HG03565 (cell line): Measurements from ENCODE around the gene CPSF4.

Source experiments
- ATAC-seq: cut with Tn5 transposase; IDR thresholded peaks from one replicate; pipeline ENCODE4 v1.9.1; 2021; ENCODE audit warnings: mild to moderate bottlenecking, moderate library complexity; ENCODE audit not compliant: unreplicated experiment

The CPSF4 gene

DNA sequence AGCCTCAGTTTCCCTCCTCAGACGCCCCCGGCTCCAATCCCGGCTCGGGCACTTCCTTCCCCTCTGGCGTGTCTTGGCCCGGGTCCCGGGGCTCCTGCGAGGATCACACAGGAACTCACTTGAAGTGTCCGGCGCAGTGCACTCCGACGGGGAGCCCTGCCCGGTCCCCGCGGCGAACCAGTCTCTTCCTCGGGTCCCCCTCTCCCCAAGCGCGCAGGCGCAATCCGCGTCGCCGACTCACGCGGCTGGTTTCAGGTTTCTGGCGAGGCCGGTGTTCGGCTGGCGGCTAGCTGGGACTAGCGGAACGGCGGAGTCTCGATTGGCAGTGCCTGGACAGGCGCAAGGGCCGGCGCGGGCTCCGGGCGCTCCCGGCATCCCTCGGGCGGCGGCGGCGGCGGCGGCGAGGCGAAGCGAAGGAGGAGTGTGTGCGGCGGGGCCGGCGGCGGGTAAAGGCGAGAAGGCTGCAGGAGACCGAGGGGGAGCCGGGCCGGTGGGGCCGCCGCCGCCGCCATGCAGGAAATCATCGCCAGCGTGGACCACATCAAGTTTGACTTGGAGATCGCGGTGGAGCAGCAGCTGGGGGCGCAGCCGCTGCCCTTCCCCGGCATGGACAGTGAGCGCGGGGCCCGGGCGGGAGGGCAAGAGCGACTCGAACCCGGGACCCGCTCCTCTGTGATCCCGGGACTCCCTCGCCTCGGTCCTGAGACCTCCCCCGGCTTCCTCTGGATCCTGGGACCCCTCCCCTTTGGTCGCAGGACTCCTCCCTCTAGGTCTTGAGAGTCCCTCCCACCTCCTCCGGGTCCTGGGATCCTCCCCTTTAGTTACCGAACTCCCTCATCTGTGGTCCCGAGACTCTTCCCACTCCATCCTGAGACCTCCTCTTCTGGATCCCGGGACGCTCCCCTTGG lies at the start of gene CPSF4, which contains the start of gene PTCD1:
Gene CPSF4 (plus strand): TSS at position 371 of the 908 bp plus-strand sequence. CDS start 140 bp downstream, at position 511.
Gene PTCD1 (minus strand): TSS at position 226 of the 908 bp plus-strand sequence. CDS start 3,556 bp downstream, outside the sequence.
- peak; percentile 90 for ATAC-seq

DNA sequence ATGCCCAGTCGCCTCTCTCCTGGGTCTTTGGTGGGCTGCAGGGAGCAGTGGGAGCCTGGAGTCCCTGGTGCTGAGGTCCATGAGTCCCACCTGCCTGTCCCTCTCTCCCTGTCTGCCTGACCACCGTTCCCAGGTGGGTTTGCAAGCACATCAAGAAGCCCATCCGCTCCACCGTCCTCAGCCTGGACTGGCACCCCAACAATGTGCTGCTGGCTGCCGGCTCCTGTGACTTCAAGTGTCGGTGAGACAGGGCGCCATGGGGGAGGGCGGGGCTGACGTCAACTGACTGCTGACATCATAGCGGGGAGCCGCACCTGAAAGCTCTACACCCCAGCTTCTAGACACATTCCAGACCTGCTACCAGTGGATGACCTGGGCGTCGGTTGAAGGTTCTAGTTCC lies 49.0 kb upstream of the CPSF4 start:
- ATAC-seq: no peak

DNA sequence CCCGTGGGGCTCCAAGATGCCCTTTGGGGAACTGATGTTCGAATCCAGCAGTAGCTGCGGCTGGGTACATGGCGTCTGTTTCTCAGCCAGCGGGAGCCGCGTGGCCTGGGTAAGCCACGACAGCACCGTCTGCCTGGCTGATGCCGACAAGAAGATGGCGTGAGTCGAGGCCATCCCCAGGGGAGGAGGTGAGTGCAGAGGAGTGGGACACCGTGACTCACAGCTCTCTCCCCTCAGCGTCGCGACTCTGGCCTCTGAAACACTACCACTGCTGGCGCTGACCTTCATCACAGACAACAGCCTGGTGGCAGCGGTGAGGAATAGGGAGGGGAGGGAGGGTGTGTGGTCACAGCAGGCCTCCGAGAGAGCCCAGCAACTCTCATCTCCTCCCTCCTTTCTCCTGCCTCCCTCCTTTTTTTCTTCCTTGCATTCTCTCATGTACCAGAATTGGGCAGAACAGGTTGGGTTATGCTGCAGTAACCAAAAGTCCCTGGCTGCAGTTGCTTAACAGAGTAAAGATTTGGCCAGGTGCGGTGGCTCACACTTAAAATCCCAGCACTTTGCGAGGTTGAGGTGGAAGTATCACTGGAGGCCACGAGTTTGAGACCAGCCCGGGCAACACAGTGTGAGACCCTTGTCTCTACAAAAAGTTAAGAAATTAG lies 47.7 kb upstream of the CPSF4 start:
- no peak for ATAC-seq

DNA sequence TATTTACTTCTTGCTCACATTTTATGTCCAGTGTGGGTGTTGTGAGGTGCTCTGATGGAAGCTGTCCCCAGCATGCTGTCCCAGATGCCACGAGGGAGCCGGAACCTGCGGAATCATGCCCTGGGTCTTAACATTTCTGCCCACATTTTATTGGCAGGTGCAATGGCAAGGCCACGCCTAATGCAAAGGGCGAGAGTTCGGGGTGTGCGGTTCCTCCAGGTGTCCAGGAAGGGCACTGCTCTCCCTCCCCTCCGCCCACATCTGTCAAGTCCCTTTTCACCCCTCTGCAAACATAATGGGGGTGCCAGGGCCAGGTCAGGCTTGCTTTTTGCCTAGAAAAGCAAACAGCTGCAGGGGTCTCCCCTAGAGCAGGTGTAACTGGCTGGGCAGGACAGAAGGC lies 46.7 kb upstream of the CPSF4 start:
- ATAC-seq: no peak

DNA sequence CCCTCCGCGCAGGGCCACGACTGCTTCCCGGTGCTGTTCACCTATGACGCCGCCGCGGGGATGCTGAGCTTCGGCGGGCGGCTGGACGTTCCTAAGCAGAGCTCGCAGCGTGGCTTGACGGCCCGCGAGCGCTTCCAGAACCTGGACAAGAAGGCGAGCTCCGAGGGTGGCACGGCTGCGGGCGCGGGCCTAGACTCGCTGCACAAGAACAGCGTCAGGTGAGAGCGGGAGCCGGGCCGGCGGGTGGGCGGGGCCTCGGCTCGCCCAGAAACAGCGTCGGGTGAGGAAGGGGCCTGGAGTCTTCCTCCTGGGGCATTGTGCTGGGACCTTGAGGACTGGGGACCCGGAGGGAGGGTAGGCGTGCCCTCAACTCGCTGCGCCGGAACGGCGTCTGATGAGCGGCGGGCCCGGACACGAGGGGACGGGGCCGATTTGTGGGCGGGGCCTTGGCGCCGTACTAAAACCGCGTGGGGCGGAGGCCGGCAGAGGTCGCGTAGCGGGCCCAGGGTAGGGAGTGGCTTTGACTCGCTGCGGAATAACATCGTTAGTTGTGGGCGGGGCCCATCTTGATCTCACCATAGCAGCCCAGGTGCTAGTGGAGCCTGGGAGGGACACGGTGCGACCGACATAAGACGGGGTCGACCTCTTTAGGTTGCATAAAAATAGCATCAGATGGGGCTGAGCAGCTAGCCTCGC lies 45.9 kb upstream of the CPSF4 start:
- ATAC-seq: peak; percentile 45

DNA sequence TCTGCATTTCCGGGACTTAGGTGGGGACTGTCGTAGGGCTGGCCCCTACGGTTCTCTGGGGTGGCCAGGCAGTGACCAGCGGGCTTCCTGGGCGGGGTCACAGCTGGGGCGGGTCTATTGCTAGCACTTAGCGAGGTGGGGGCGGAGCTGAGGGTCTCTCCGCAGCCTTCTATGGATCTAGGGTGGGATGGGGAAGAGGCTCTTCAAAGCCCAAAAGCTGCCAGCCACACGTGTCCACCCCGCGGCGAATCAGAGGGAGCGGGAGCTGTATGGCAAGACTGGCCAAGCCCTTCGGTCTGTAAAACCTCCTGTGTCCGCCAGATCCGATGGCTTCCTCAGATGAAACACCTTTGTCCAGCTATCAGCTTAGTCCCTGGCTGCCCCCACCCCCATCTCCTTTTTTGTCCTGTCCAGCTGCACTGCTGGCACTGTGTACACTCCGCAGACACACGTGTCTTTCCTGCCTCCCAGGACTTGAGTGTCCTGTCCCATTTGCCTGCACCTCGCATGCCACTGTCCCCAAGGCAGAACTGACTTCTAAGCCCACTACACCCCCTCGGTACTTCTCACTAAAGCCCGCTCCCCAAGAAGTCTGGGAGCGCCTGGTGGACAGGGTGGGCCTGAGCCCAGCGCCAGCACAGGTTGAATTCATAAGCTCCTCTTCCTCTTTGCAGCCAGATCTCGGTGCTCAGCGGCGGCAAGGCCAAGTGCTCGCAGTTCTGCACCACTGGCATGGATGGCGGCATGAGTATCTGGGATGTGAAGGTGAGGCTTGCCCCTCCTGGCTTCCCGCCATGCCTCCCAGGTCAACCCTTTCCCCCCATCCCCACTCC lies 45.2 kb upstream of the CPSF4 start:
- ATAC-seq: no peak

DNA sequence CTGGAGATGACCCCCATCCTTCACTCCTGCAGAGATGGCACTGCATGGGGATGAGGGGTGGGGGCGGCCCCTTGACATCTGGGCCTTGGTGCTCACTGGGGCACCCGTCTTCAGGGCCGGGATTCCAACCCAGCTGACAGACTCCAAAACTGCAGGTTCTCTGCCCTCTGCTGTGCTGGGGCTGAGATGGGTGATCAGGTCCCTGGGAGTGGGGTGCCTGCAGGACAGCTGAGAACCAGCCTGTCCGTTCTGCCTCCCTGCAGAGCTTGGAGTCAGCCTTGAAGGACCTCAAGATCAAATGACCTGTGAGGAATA lies 44.6 kb upstream of the CPSF4 start:
- no peak for ATAC-seq

DNA sequence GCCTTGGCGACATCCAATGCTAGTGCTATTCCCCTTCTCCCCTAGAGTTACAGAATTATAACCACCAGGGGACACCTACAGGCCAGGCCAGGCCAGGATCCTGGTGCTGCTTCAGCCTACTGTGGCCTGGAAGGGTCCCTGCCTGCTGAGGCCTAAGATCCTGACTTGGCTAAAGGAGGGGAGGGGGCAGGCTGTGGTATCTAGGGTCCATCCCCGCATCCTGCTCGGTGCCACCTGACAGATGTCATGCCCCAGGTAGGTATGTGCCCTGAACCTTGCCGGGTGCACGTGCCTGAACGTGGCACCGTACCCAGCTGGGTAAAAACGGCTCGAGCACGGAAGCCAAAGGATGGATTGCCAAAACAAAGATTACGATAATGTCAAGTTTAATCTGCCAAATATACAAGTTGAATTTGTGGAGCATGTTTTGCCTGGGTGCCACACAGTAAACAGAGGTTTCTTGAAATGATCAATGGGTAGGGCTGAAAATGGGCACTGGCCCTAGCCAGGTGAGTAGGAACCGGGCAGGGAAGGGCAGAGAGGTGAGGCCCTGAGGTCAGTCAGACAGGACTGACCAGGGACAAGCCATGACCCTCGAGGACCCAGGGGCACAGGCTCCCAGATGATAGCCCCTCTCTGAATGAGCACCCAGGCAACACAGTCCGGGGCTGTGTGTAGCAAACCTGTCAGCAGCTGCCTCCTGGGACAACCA lies 43.0 kb upstream of the CPSF4 start:
- no peak for ATAC-seq

DNA sequence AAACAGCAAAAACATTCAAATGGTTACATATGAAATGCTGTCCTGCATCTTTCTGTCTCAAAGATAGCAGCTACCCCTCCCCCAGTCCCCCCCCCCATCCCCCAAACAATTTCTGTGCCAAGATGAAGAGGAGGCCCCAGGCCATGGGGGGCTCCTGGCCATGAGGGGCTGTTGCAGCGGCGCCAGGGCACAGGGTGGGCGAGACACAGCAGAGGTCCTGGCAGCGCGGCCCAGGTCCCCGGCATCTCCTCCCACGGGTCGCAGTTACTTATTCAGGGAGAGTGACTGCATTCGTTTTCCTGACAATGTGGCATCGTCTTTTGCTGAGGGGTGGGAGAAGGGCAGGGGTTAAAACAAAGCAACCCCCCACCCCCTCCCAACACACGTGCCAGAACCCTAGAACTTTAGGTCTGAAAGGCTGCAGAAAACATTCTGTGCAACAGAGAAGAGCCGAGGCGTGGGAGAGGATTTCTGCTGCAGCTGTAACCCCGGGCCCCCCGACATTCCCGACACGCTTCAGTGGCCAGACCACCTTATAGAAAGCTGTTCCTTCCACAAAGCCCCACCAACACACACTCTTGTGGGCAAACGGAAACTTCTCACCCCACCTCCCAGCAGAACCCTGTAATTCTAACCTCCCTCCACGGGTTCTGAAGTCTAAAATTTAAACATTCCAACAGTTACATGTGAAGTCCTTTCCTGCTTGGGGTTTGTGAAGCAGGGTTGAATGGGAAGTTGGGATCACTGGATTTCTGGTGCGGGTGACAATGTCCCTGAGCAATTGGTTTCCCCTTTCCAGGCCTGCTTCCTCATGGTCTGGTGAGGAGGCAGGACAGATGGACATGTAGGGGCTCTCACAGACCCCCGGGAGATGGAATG lies 42.1 kb upstream of the CPSF4 start:
- no peak for ATAC-seq

DNA sequence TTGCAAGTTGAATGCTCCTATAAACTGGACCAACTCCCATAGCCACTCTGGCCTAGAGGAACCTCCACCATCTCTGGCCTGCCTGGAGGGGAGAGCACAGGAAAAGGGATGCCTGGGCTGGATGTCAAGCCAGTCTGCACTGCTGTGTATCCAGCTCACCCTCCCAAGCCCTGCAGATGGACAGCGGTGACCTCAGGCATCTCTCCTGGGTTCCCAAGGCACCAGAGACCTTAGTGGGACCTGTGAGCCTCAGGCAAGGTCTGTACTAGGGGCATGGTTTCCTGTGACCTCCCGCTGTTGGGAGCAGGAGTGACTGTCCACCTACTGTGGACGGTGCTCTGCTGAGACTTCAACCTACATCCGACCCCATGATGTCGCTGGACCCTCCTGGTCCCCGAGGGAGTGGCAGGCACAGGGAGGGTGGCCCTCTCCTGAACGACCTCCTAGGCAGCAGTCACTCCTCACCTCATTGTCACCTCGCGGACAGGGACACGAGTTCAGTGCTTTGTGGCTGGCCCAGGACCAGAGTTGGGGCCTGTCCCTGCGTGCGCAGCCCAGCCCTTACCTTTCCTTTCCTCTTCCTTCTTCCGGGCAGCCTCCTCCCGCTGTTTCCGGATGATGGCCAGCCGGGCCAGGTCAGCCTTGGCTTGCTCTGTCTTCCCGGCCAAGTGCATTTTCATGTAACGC lies 41.3 kb upstream of the CPSF4 start:
- ATAC-seq: no peak

DNA sequence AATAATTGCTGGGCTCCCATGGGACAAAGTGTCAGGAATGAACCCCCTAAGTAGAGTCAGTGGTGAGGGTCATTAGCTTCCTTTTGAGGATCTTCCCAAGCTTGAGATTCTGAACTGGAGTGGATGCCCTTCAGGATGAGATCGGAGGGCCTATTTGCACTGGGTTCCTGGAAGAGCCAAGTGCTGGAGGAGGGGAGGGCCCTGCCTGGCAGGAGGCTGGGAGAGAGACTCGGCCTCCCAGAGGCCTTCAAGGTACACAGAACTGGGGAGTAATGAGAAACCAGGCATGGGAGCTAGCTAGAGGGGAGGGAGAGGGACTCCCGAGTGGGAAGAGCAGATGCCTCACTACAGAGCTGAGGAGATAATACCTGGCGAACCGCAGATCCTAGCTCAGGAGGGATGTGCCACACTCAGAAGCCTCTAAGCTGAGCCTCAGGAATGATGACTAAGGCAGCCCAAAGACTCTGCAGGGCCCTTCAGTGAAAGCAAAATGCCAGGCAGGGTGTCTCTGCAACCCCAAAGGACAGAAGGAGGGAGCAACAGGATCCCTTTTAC lies 39.8 kb upstream of the CPSF4 start:
- ATAC-seq: no peak

DNA sequence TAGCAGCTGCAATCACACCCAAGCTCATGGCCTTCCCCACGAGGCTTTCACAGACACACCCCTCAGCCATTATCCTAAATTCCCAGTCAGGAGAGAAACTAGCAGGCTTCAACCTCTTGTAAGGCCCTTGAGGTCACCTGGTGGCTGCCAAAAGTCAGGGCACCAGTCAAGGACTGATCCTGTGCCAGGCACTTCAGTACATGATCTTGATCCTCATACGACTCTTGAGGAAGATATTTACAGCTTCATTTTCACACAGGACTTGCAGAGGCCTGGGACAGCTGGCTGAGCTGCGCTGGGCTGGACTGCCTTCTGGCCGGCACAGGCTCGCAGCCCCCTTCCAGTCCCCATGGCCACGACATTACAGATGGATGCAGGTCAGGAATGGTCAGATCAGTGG lies 39.1 kb upstream of the CPSF4 start:
- ATAC-seq: no peak

DNA sequence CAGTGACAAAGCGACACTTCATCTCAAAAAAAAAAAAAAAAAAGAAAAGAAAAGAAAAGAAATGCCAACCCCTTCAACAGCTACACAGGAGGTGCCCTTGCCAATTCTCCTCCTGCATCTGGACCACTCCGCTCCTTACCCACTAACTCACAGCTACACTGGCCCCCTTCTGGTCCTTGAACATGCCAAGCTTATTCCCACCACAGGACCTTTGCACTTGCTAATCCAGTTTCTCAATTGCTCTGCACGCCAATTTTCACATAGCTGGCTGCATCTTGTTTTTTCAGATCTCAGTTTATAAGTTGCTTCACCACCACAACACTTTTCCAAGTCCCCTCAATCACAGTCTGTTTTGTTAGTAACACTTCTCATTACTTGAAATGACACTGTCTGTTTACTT lies 35.9 kb upstream of the CPSF4 start:
- ATAC-seq: no peak

DNA sequence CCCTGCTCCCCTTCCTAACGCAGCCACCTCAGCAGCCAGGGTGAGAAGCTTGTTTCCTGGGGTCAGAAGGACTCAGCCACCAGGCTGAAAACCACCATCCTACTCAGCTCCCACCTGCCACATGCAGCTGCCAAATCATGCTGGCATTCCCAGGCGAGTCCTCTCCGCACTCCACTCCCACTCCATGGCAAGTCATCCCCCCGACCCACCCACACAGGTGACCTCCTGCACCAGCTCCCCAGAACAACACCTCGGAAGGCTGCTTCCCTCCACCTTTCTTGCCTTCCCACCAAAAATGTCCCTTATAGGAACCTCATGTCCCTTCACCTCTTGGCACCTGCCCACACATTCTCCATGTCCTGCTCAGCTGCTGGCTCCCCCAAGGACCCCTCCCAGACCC lies 35.0 kb upstream of the CPSF4 start:
- no peak for ATAC-seq

DNA sequence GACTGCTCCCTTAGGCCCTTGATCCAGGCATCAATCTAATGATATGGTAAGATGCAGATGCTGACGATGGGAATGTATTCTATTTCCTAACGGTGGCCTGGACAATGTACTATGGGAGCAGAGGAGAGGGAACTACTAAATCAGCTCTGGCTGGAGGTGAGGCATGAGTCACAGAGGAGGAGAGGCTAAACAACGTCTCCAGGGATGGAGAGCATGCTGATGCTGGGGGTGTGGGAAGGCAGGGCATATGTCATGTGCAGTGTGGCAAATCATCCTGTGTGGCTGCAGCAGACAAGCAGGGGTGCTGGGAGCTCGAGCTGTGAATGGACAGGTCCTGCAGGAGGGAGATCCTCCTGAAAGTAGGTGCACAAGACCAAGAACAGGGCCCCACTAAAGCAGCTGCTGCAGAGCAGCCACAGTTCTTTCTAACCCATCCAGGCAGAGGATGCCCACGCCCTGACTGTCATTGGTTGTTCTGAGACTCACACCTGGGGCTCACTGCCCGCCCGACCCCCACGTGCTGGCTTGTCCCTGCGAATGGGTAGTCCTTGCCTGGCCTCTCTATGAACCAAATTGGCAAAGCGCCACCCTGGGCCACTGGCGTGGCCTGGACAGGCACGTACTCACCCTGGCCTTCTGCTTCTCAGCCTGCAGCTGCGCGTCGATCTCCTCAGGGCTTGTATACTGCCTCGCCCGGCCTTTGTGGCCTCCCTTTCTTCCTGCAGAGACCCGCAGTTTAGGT lies 34.3 kb upstream of the CPSF4 start:
- no peak for ATAC-seq

DNA sequence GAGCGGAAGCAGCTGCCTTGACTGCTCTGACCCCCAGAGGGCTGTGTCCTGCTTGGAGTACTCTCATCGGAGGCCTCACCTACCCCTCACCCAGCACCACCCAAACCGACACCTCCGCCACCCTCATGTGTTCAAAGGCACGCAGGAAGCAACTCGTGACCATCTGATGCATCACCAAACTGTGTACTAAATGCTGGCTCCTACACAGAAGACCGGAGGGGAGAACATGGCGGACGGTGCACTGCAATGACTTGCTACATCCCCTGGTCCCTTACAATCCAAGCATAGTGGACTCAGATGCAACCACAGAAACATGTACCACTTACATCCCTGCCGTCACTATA lies 33.8 kb upstream of the CPSF4 start:
- no peak for ATAC-seq

DNA sequence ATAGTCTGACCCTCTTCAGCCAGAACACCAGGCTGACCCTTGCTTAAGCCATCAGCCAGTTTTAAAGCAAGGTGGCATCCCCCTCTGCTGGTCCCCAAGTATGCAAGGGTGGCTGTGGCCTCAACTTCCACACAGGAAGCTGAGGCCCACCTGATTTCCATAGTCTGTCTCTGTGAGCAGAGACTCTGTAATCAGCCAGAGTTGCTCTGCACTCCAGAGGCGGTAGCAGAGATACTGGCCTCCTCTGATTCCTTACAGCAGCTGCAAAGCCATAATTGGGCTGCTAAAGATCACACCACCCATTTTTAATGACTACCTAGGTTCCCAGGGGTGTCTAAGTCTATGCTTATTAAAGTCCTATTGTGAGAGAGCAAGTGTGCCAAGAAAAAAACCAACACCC lies 32.2 kb upstream of the CPSF4 start:
- ATAC-seq: no peak

DNA sequence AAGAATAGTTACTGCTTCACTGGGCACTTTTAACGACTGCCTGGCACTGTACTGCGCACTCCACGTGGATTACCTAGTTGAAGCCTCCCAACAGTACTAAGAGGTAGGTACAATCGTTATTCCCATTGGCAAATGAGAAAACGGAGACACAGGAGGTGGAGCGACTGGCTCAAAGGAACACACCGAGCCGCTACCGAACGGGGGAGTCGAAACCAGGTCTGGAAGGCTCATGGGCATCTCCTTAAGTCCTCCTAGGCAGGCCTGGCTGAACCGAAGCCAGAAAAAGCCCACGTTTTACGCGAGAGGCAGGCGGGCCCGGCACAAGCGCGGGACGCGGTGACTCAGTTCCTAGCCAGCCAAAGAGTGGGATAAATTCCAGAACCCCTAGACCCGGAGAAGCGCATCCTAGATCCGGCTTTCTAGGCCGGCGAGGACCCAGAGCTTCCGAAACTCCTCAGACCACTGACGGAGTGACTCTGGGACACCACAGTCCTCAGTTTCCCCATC lies 30.8 kb upstream of the CPSF4 start:
- no peak for ATAC-seq
